H1 (cell line): Measurements from ENCODE around the gene PLCB3. TPM values are rescaled to one million over a fixed set of nuclear protein-coding genes. Genes with fewer than 3 reads are reported as not detected.
A peak's percentile ranks its signal among the peaks of the same experiment; 100 is the strongest.
"Not testable (repeated sequence)": the region's sequence is repeated elsewhere in the genome, so short reads cannot be mapped to it uniquely, and the experiment has no call there.

ENCODE experiments used
- CTCF ChIA-PET: fragments of 300-600 bp; sonication (Branson Sonifier 250); formaldehyde crosslinking; loops from one replicate; lab custom pipeline; 2021; ENCODE audit not compliant: partially characterized antibody; lab: Charles Lee
- POLR2A ChIA-PET: fragments of 300-600 bp; sonication (Branson Sonifier 250); formaldehyde crosslinking; loops from one replicate; lab custom pipeline; 2021; ENCODE audit warnings: inconsistent platforms; ENCODE audit not compliant: partially characterized antibody; lab: Charles Lee
- DNase-seq, 2 experiments: peaks; one replicate each; pipeline versions ENCODE4 v3.0.0 to v3.0.0-alpha.2; 2010 to 2022; ENCODE audit warnings: low spot score in 2 of 2, low read depth in 1 of 2, mixed read lengths in 1 of 2
- FAIRE-seq: peaks from 2 replicates; lab custom pipeline; 2011; peaks lifted over from hg19 to GRCh38; lab: Jason Lieb, UNC
- H2AFZ ChIP-seq: 2 replicates; pipeline ENCODE4 v1.8.1; 2012; ENCODE audit warnings: low read length, inconsistent platforms
- H2AK5ac ChIP-seq: 2 replicates; pipeline ENCODE4 v1.6.1; 2013; ENCODE audit warnings: low read depth, low read length
- H2BK120ac ChIP-seq: replicated peaks from 2 replicates; pipeline ENCODE3; 2013; ENCODE audit warnings: low read depth, low read length, inconsistent platforms
- H2BK12ac ChIP-seq: 2 replicates; pipeline ENCODE4 v1.6.1; 2013; ENCODE audit warnings: low read depth, low read length
- H2BK15ac ChIP-seq: 2 replicates; pipeline ENCODE4 v1.6.1; 2013; ENCODE audit warnings: low read length
- H2BK20ac ChIP-seq: 2 replicates; pipeline ENCODE4 v1.6.1; 2013; ENCODE audit warnings: low read length
- H2BK5ac ChIP-seq: 2 replicates; pipeline ENCODE4 v1.6.1; 2013; ENCODE audit warnings: low read depth, low read length
- H3K14ac ChIP-seq: 2 replicates; pipeline ENCODE4 v1.6.1; 2013; ENCODE audit warnings: inconsistent platforms; ENCODE audit not compliant: insufficient read length
- H3K18ac ChIP-seq: 2 replicates; pipeline ENCODE4 v1.6.1; 2013; ENCODE audit warnings: low read length; ENCODE audit errors: extremely low read depth
- H3K23ac ChIP-seq: 2 replicates; pipeline ENCODE4 v1.6.1; 2013; ENCODE audit warnings: inconsistent platforms; ENCODE audit not compliant: insufficient read length
- H3K23me2 ChIP-seq: 2 replicates; pipeline ENCODE4 v1.6.1; 2013; ENCODE audit warnings: low read depth, low read length
- H3K27ac ChIP-seq: 2 replicates; pipeline ENCODE4 v1.6.1; 2011; ENCODE audit warnings: low read depth, low read length, inconsistent platforms
- H3K27me3 ChIP-seq, 4 experiments: replicated peaks in 1 of 4; 1 replicate in 1 of 4; 2 replicates in 3 of 4; pipeline versions ENCODE4 v1.6.1 to v1.8.1; 2011 to 2013; ENCODE audit warnings: low read length in 3 of 4, mild to moderate bottlenecking in 3 of 4, inconsistent platforms in 2 of 4, mixed read lengths in 2 of 4, moderate library complexity in 1 of 4; ENCODE audit not compliant: control insufficient read depth in 3 of 4, insufficient read depth in 3 of 4; ENCODE audit errors: extremely low read depth in 1 of 4
- H3K36me3 ChIP-seq, 4 experiments: 2 replicates each; pipeline versions ENCODE4 v1.6.1 to v1.8.1; 2011 to 2013; ENCODE audit warnings: mild to moderate bottlenecking in 4 of 4, low read length in 3 of 4, moderate library complexity in 2 of 4, control low read depth in 1 of 4, inconsistent platforms in 1 of 4; ENCODE audit not compliant: insufficient read depth in 4 of 4, control insufficient read depth in 2 of 4
- H3K4ac ChIP-seq: replicated peaks from 2 replicates; pipeline ENCODE3; 2013; ENCODE audit warnings: low read length, low read depth, mixed read lengths, inconsistent platforms; ENCODE audit not compliant: insufficient read length
- H3K4me1 ChIP-seq, 4 experiments: replicated peaks in 1 of 4; 1 replicate in 1 of 4; 2 replicates in 3 of 4; pipeline versions ENCODE4 v1.6.1 to v1.8.1; 2011 to 2013; ENCODE audit warnings: low read length in 3 of 4, inconsistent platforms in 2 of 4, mixed read lengths in 1 of 4; ENCODE audit not compliant: insufficient read depth in 4 of 4, control insufficient read depth in 3 of 4
- H3K4me2 ChIP-seq, 2 experiments: 2 replicates each; pipeline versions ENCODE4 v1.6.1 to v1.8.1; 2011 to 2013; ENCODE audit warnings: low read depth in 2 of 2, low read length in 2 of 2, control low read depth in 1 of 2, inconsistent platforms in 1 of 2, mild to moderate bottlenecking in 1 of 2; ENCODE audit not compliant: insufficient read depth in 1 of 2
- H3K4me3 ChIP-seq, 4 experiments: fragments of 200-600, 300-600 bp in 1 of 4; sonication (generic), shearing (Covaris generic), sonication (Bioruptor Twin) in 1 of 4; 2 replicates each; pipeline versions ENCODE4 v1.5.1 to v1.8.1; 2011 to 2016; ENCODE audit warnings: low read length in 4 of 4, low read depth in 3 of 4, control low read depth in 2 of 4, inconsistent platforms in 2 of 4, mild to moderate bottlenecking in 2 of 4, mixed read lengths in 1 of 4, moderate library complexity in 1 of 4; ENCODE audit not compliant: insufficient read depth in 2 of 4; ENCODE audit errors: extremely low read depth in 1 of 4
- H3K56ac ChIP-seq: replicated peaks from 2 replicates; pipeline ENCODE3; 2013; ENCODE audit warnings: low read depth, mild to moderate bottlenecking, mixed read lengths, low read length, inconsistent platforms; ENCODE audit not compliant: insufficient read length
- H3K79me1 ChIP-seq: 2 replicates; pipeline ENCODE4 v1.6.1; 2013; ENCODE audit warnings: low read depth, low read length, control low read depth
- H3K79me2 ChIP-seq, 2 experiments: 2 replicates each; pipeline versions ENCODE4 v1.6.1 to v1.8.1; 2012 to 2013; ENCODE audit warnings: low read length in 2 of 2, mild to moderate bottlenecking in 2 of 2, inconsistent platforms in 1 of 2; ENCODE audit not compliant: insufficient read depth in 2 of 2, control insufficient read depth in 1 of 2
- H3K9ac ChIP-seq, 4 experiments: replicated peaks in 1 of 4; 1 replicate in 1 of 4; 2 replicates in 3 of 4; pipeline versions ENCODE4 v1.6.1 to v1.8.1; 2011 to 2013; ENCODE audit warnings: low read depth in 3 of 4, low read length in 3 of 4, control low read depth in 2 of 4, mild to moderate bottlenecking in 2 of 4, moderate library complexity in 2 of 4, inconsistent platforms in 1 of 4; ENCODE audit errors: extremely low read depth in 1 of 4
- H3K9me3 ChIP-seq, 2 experiments: 2 replicates each; pipeline versions ENCODE4 v1.6.1 to v1.8.1; 2012 to 2013; ENCODE audit warnings: mild to moderate bottlenecking in 2 of 2, moderate library complexity in 2 of 2, control low read depth in 1 of 2, inconsistent platforms in 1 of 2, low read depth in 1 of 2, low read length in 1 of 2, mixed read lengths in 1 of 2; ENCODE audit not compliant: insufficient read depth in 2 of 2
- H4K20me1 ChIP-seq, 2 experiments: replicated peaks in 1 of 2; 2 replicates each; pipeline versions ENCODE3 to v1.8.1; 2011 to 2013; ENCODE audit warnings: inconsistent platforms in 2 of 2, low read length in 2 of 2, mild to moderate bottlenecking in 1 of 2; ENCODE audit not compliant: insufficient read depth in 2 of 2, control insufficient read depth in 1 of 2
- H4K5ac ChIP-seq: 2 replicates; pipeline ENCODE4 v1.6.1; 2013; ENCODE audit warnings: low read length, low read depth, mixed read lengths, inconsistent platforms; ENCODE audit not compliant: insufficient read length
- H4K8ac ChIP-seq: 2 replicates; pipeline ENCODE4 v1.8.0; 2013; ENCODE audit warnings: mild to moderate bottlenecking, moderate library complexity, low read length, inconsistent platforms; ENCODE audit not compliant: insufficient read depth; ENCODE audit errors: extremely low read depth
- H4K91ac ChIP-seq: replicated peaks from 2 replicates; pipeline ENCODE3; 2013; ENCODE audit warnings: low read length, mixed read lengths, inconsistent platforms; ENCODE audit not compliant: insufficient read length
- TAF1 ChIP-seq: IDR thresholded peaks from 2 replicates; pipeline ENCODE4 v1.6.1; 2011; ENCODE audit warnings: mild to moderate bottlenecking, low read depth, low read length
- YY1 ChIP-seq: IDR thresholded peaks from 2 replicates; pipeline ENCODE4 v1.6.1; 2011; ENCODE audit warnings: low read depth, mild to moderate bottlenecking, low read length
- WGBS, 2 experiments: shearing (Covaris generic) in 1 of 2; methylation state at CpG; one replicate each; pipeline versions ENCODE4 v1.1.6 to v1.1.7; 2013 to 2015; ENCODE audit warnings: low lambda C conversion rate in 2 of 2, mixed read lengths in 2 of 2, inconsistent platforms in 1 of 2, low coverage in 1 of 2, missing lambda C conversion rate in 1 of 2; ENCODE audit not compliant: insufficient replicate concordance in 2 of 2, insufficient coverage in 1 of 2, insufficient read length in 1 of 2; ENCODE audit errors: extremely low coverage in 1 of 2, missing lambda C conversion rate in 1 of 2; 5-methylcytosine and 5-hydroxymethylcytosine counted together
- polyA plus RNA-seq, 7 experiments: library from polyadenylated mRNA; depleted of rRNA in 3 of 7; stranded (reverse) in 5 of 7; unstranded in 2 of 7; fragments of >200 nt in 5 of 7; fragments of 200-250 nt in 2 of 7; gene quantifications; 1 replicate in 5 of 7; 2 replicates in 1 of 7; 4 replicates in 1 of 7; pipeline versions ENCODE4 v1.2.1 to v1.2.3, GENCODE V29; 2011 to 2013; ENCODE audit warnings: missing spikeins in 2 of 7, mixed read lengths in 2 of 7
- total RNA-seq: library from RNA; stranded (reverse); fragmentation: NEBNext Ultra II Directional; extraction: Animal tissue kit (Norgen Biotek cat#: 25700); gene quantifications from 2 replicates; pipeline ENCODE4 v1.2.1, GENCODE V29; 2021

PLCB3 gene
- total and polyA plus RNA-seq, 2 of the 8 experiments (the other 6 are each of a cell fraction or from before 2014, with no cell fraction given) = 47.2 to 104 TPM

DNA sequence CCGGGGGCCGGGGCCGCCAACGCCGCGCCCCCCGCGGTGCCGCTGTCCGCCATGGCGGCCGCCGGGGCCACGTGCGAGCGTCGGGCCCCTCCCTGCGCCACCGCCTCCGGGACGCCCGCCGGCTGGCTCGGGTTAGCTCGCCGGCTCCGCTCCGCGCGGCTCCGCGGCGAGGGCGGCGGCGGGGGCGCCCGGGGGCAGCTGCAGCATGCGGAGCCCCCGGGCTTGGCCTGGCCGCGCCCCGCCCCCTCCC lies 4.8 kb upstream of the PLCB3 start:
- Histone ChIP-seq H3K4me3 (peak overlapping the region; percentile 56 to 99 (median 90); a peak in 5 of 8 replicates), H3K23me2 (peaks cover 18% of the 10 kb centered on the region), H3K36me3 (peaks cover 0 to 17% (median 4%) of the 10 kb centered on the region in 4 experiments; a peak in 4 of 8 replicates), H3K9ac (peak overlapping the region in 2 of 4 experiments; percentile 66 to 71; a peak in 2 of 7 replicates), H3K4me1 (peaks cover 0 to 48% (median 35%) of the 10 kb centered on the region in 4 experiments; a peak in 6 of 7 replicates), H4K20me1 (peaks cover 0 to 13% of the 10 kb centered on the region in 2 experiments), H3K4me2 (peak overlapping the region in 1 of 2 experiments; percentile 73; a peak in 1 of 4 replicates), H3K79me2 (peaks cover 6 to 21% of the 10 kb centered on the region in 2 experiments; a peak in 3 of 4 replicates)
- H4K91ac ChIP-seq, H2AK5ac ChIP-seq, H3K27ac ChIP-seq, H3K18ac ChIP-seq, H3K27me3 ChIP-seq, H4K8ac ChIP-seq, H3K56ac ChIP-seq, H3K4ac ChIP-seq, H3K23ac ChIP-seq, H3K9me3 ChIP-seq, H2BK15ac ChIP-seq, DNase-seq, H2BK120ac ChIP-seq, H2BK5ac ChIP-seq, H3K79me1 ChIP-seq, H4K5ac ChIP-seq, H2AFZ ChIP-seq, FAIRE-seq, H2BK12ac ChIP-seq, H2BK20ac ChIP-seq, H3K14ac ChIP-seq: not testable (repeated sequence)
- ChIA-PET CTCF (interaction anchor here (1.3 to 10.0 kb wide), 7 partner anchors 9 to 94 kb away, joined by 4 to 102 read pairs (median 6); partner anchors contain the start of genes CATSPERZ and ESRRA), POLR2A (interaction anchor here (0.6 to 13.1 kb wide), 14 partner anchors 9 to 366 kb away, joined by 3 to 352 read pairs (median 21); partner anchors contain the start of genes BAD, DNAJC4, FERMT3 and GPR137)
- TF ChIP-seq YY1 (peak; percentile 36; the same call in 1 of the 2 replicates), TAF1 (0 out of 2 replicates have a peak, but pooled peaks have one; percentile 34)
- WGBS, 2 experiments = no CpG with 5 or more reads among the region's 43 CpGs
